Fibroblast of the aortic adventitia (primary cell): ENCODE data around the gene MEI4. TPM values are rescaled to one million over a fixed set of nuclear protein-coding genes. Genes with fewer than 3 reads are reported as not detected.

Source experiments
- DNase-seq: peaks from one replicate; pipeline ENCODE4 v3.0.0-alpha.2; 2010; ENCODE audit warnings: low read depth
- H3K4me3 ChIP-seq: 2 replicates; pipeline ENCODE4 v1.5.1; 2011; ENCODE audit warnings: low read depth, mild to moderate bottlenecking, control low read depth, low read length, moderate library complexity
- CTCF ChIP-seq: IDR thresholded peaks from 2 replicates; pipeline ENCODE4 v1.5.1; 2011; ENCODE audit warnings: mild to moderate bottlenecking, low read length, control low read depth, inconsistent platforms; ENCODE audit not compliant: insufficient read depth
- total RNA-seq: library from RNA; depleted of rRNA; stranded (reverse); fragments of >200 nt; gene quantifications from 2 replicates; pipeline ENCODE4 v1.2.3, GENCODE V29; 2012; ENCODE audit warnings: low replicate concordance

The MEI4 gene
- total RNA-seq, 1 donor, result not detected

- no peak overlapping the region for H3K4me3 ChIP-seq
- TF ChIP-seq CTCF, result no peak
Observed at GRCh38 chr6:77856391-77856790, 203.6 kb downstream of the MEI4 start.

GRCh38 chr6:77857421-77857820 lies 204.6 kb downstream of the MEI4 start:
- no peak for DNase-seq
- H3K4me3 ChIP-seq, result no peak overlapping the region
- no peak for TF ChIP-seq CTCF

More at GRCh38 chr6:77856391-77856790, 203.6 kb downstream of the MEI4 start:
- no peak for DNase-seq

GRCh38 chr6:77876300-77876699 lies 223.5 kb downstream of the MEI4 start:
- H3K4me3 ChIP-seq, result no peak overlapping the region
- TF ChIP-seq CTCF, result no peak
- no peak for DNase-seq

- no peak overlapping the region for H3K4me3 ChIP-seq
- no peak for DNase-seq
- no peak for TF ChIP-seq CTCF
Observed at GRCh38 chr6:77879527-77879926, 226.7 kb downstream of the MEI4 start.

GRCh38 chr6:77880501-77880900 lies 227.7 kb downstream of the MEI4 start:
- no peak for TF ChIP-seq CTCF
- H3K4me3 ChIP-seq, result no peak overlapping the region
- DNase-seq, result no peak

- no peak for TF ChIP-seq CTCF
- H3K4me3 ChIP-seq, result no peak overlapping the region
- DNase-seq, result no peak
Observed at GRCh38 chr6:77883851-77884250, 231.0 kb downstream of the MEI4 start.

- no peak overlapping the region for H3K4me3 ChIP-seq
- DNase-seq, result no peak
- no peak for TF ChIP-seq CTCF
Observed at GRCh38 chr6:77893391-77893790, 240.6 kb downstream of the MEI4 start.
